B cell (primary cell): ENCODE results near the gene FSTL5. TPM values are rescaled to one million over a fixed set of nuclear protein-coding genes. Genes with fewer than 3 reads are reported as not detected.

Experiments used
- ATAC-seq: fragments of 200-7000 bp; cut with Tn5 transposase; one replicate; pipeline ENCODE4 v1.10.0; 2021; ENCODE audit warnings: low read depth, mild to moderate bottlenecking, moderate number of reproducible peaks, moderate library complexity
- CTCF ChIA-PET: fragments of 350-600 bp; sonication (Branson Sonifier 250); formaldehyde crosslinking; loops from one replicate; lab custom pipeline; 2021; ENCODE audit warnings: antibody characterized with exemption, inconsistent platforms; lab: Charles Lee
- POLR2A ChIA-PET: fragments of 350-600 bp; sonication (Branson Sonifier 250); formaldehyde crosslinking; loops from one replicate; lab custom pipeline; 2021; ENCODE audit warnings: antibody characterized with exemption; lab: Charles Lee
- DNase-seq: peaks from one replicate; pipeline ENCODE4 v3.0.0; 2013
- H2AFZ ChIP-seq: 2 replicates; pipeline ENCODE4 v1.6.1; 2012; ENCODE audit warnings: mild to moderate bottlenecking, low read depth, low read length; ENCODE audit not compliant: insufficient read depth, poor library complexity, severe bottlenecking
- H3K27ac ChIP-seq, 2 donors: 1 replicate in 1 of 2; 2 replicates in 1 of 2; pipeline ENCODE4 v1.5.1; 2012 to 2013; ENCODE audit warnings: low read length in 2 of 2, mild to moderate bottlenecking in 2 of 2, moderate library complexity in 1 of 2
- H3K27me3 ChIP-seq, 4 experiments: fragments of 200-600 bp in 1 of 4; sonication (generic) in 1 of 4; replicated peaks in 1 of 4; 1 replicate in 2 of 4; 2 replicates in 2 of 4; pipeline versions ENCODE4 v1.6.1 to v1.7.0; 2013 to 2016; ENCODE audit warnings: low read length in 3 of 4, mild to moderate bottlenecking in 2 of 4, mixed read lengths in 1 of 4, moderate library complexity in 1 of 4; ENCODE audit not compliant: insufficient read depth in 4 of 4, control insufficient read depth in 3 of 4; ENCODE audit errors: control extremely low read depth in 1 of 4
- H3K36me3 ChIP-seq, 2 experiments: replicated peaks in 1 of 2; 1 replicate in 1 of 2; 2 replicates in 1 of 2; pipeline versions ENCODE4 v1.6.1 to v1.7.1; 2013; ENCODE audit warnings: low read length in 1 of 2; ENCODE audit not compliant: insufficient read depth in 2 of 2, control insufficient read depth in 1 of 2; ENCODE audit errors: control extremely low read depth in 1 of 2, extremely low read depth in 1 of 2
- H3K4me1 ChIP-seq, 2 donors: fragments of 200-600 bp in 1 of 2; sonication (generic) in 1 of 2; 1 replicate in 1 of 2; 2 replicates in 1 of 2; pipeline versions ENCODE4 v1.5.1 to v1.6.1; 2013 to 2017; ENCODE audit warnings: low read length in 2 of 2; ENCODE audit not compliant: control insufficient read depth in 2 of 2, insufficient read depth in 2 of 2
- H3K4me2 ChIP-seq: replicated peaks from 2 replicates; pipeline ENCODE3; 2012; ENCODE audit warnings: mild to moderate bottlenecking, low read depth, low read length; ENCODE audit not compliant: poor library complexity, severe bottlenecking
- H3K4me3 ChIP-seq, 5 experiments: fragments of 200-600 bp in 1 of 5; sonication (generic) in 1 of 5; 1 replicate in 3 of 5; 2 replicates in 2 of 5; pipeline versions ENCODE4 v1.5.1 to v1.7.0; 2011 to 2016; ENCODE audit warnings: low read length in 4 of 5, mild to moderate bottlenecking in 4 of 5, low read depth in 2 of 5, control low read depth in 1 of 5, moderate library complexity in 1 of 5; ENCODE audit not compliant: insufficient read depth in 1 of 5; ENCODE audit errors: control extremely low read depth in 1 of 5, extremely low read depth in 1 of 5
- H3K79me2 ChIP-seq: fragments of 200-600 bp; sonication (generic); one replicate; pipeline ENCODE4 v1.6.0; 2016; ENCODE audit warnings: low read length; ENCODE audit not compliant: control insufficient read depth, insufficient read depth
- H3K9ac ChIP-seq: fragments of 200-600 bp; sonication (generic); 2 replicates; pipeline ENCODE4 v1.6.1; 2017; ENCODE audit warnings: mild to moderate bottlenecking, low read length, moderate library complexity
- H3K9me3 ChIP-seq, 3 donors: one replicate each; pipeline versions ENCODE4 v1.6.1 to v1.7.1; 2013; ENCODE audit warnings: low read length in 2 of 3; ENCODE audit not compliant: control insufficient read depth in 2 of 3, insufficient read depth in 1 of 3; ENCODE audit errors: control extremely low read depth in 1 of 3
- H4K20me1 ChIP-seq: 2 replicates; pipeline ENCODE4 v1.6.0; 2012; ENCODE audit warnings: mild to moderate bottlenecking, low read length; ENCODE audit not compliant: insufficient read depth, control insufficient read depth, poor library complexity, severe bottlenecking
- H3K27ac Mint-ChIP-seq: one replicate; pipeline ENCODE4 v1.8.0; 2021; ENCODE audit warnings: mixed read lengths
- H3K27me3 Mint-ChIP-seq: one replicate; pipeline ENCODE4 v1.8.0; 2021; ENCODE audit warnings: mixed read lengths
- H3K4me1 Mint-ChIP-seq: one replicate; pipeline ENCODE4 v1.8.0; 2021; ENCODE audit warnings: mixed read lengths
- H3K4me3 Mint-ChIP-seq: one replicate; pipeline ENCODE4 v1.8.0; 2021; ENCODE audit warnings: mixed read lengths
- H3K9me3 Mint-ChIP-seq: one replicate; pipeline ENCODE4 v1.8.0; 2022; ENCODE audit warnings: mixed read lengths; ENCODE audit not compliant: insufficient read depth
- CTCF ChIP-seq: fragments of 200-600 bp; IDR thresholded peaks from one replicate; pipeline ENCODE4 v1.8.0; 2022; ENCODE audit warnings: antibody characterized with exemption, mild to moderate bottlenecking
- EZH2 ChIP-seq: IDR thresholded peaks from 2 replicates; pipeline ENCODE4 v1.6.1; 2012; ENCODE audit warnings: borderline replicate concordance, low read depth, mild to moderate bottlenecking, moderate library complexity, low read length; ENCODE audit not compliant: insufficient read depth, poor library complexity, severe bottlenecking
- WGBS: methylation state at CpG from one replicate; pipeline ENCODE4 v1.1.5; 2013; ENCODE audit warnings: missing lambda C conversion rate; ENCODE audit not compliant: insufficient coverage; 5-methylcytosine and 5-hydroxymethylcytosine counted together
- intact Hi-C: fragments of 100-400 bp; cut with micrococcal nuclease; formaldehyde crosslinking; loops from one replicate; pipeline ENCODE4 v1.10.0; 2022
- polyA plus RNA-seq: library from polyadenylated mRNA; depleted of rRNA; stranded (reverse); fragments of >200 nt; gene quantifications from 2 replicates; pipeline ENCODE4 v1.2.3, GENCODE V29; 2012
- total RNA-seq, 2 donors: library from RNA; stranded (reverse); fragments of 120-200 nt in 1 of 2; gene quantifications; 1 replicate in 1 of 2; 2 replicates in 1 of 2; pipeline versions ENCODE4 v1.2.3 to v1.2.4, GENCODE V29; 2013 to 2022

FSTL5 gene
- total and polyA plus RNA-seq, 2 donors (not counting 1 experiment from before 2014, with no cell fraction given), result not detected

GRCh38 chr4:161583549-161583948 lies 580.3 kb downstream of the FSTL5 start:
- Histone ChIP-seq H3K27ac (no peak overlapping the region), H3K27me3 (no peaks in the 10 kb centered on the region), H4K20me1 (no peaks in the 10 kb centered on the region), H3K4me1 (no peaks in the 10 kb centered on the region), H3K36me3 (no peaks in the 10 kb centered on the region), H3K79me2 (no peaks in the 10 kb centered on the region), H3K4me3 (no peak overlapping the region), H3K9me3 (no peaks in the 10 kb centered on the region), H2AFZ (no peak overlapping the region), H3K9ac (no peak overlapping the region), H3K4me2 (no peak overlapping the region)
- intact Hi-C loops, result no loop called here
- Mint-ChIP-seq H3K4me1 (no peaks in the 10 kb centered on the region), H3K9me3 (no peaks in the 10 kb centered on the region), H3K4me3 (no peak overlapping the region), H3K27me3 (no peaks in the 10 kb centered on the region), H3K27ac (no peak overlapping the region)
- ChIA-PET POLR2A (no interaction called here), CTCF (no interaction called here)
- ATAC-seq, result no peak
- no peak for DNase-seq
- TF ChIP-seq EZH2, result no peak
- TF ChIP-seq CTCF, result no peak

- Histone ChIP-seq H3K79me2 (no peaks in the 10 kb centered on the region), H2AFZ (no peak overlapping the region), H3K4me3 (no peak overlapping the region), H4K20me1 (no peaks in the 10 kb centered on the region), H3K9me3 (no peaks in the 10 kb centered on the region), H3K36me3 (no peaks in the 10 kb centered on the region), H3K27ac (no peak overlapping the region), H3K4me2 (no peak overlapping the region), H3K27me3 (no peaks in the 10 kb centered on the region), H3K4me1 (no peaks in the 10 kb centered on the region), H3K9ac (no peak overlapping the region)
- Mint-ChIP-seq H3K4me1 (no peaks in the 10 kb centered on the region), H3K27me3 (no peaks in the 10 kb centered on the region), H3K9me3 (no peaks in the 10 kb centered on the region), H3K4me3 (no peak overlapping the region), H3K27ac (no peak overlapping the region)
- ChIA-PET CTCF (no interaction called here), POLR2A (no interaction called here)
- no CpG with 5 or more reads among the region's 7 CpGs for WGBS
- DNase-seq (no peak), ATAC-seq (no peak)
- intact Hi-C loops, result no loop called here
- TF ChIP-seq CTCF, result no peak
- no peak for TF ChIP-seq EZH2
These were observed 582.3 kb downstream of the FSTL5 start for GRCh38 chr4:161581262-161582230.
